NCI-H82 (cell line): ENCODE measurements around the gene CRYBB3.
"Not testable (repeated sequence)": the region's sequence is repeated elsewhere in the genome, so short reads cannot be mapped to it uniquely, and the experiment has no call there.

ENCODE experiments used
- DNase-seq: peaks from one replicate; lab custom pipeline; 2025; lab: John Stamatoyannopoulos, UW

Gene CRYBB3

DNA sequence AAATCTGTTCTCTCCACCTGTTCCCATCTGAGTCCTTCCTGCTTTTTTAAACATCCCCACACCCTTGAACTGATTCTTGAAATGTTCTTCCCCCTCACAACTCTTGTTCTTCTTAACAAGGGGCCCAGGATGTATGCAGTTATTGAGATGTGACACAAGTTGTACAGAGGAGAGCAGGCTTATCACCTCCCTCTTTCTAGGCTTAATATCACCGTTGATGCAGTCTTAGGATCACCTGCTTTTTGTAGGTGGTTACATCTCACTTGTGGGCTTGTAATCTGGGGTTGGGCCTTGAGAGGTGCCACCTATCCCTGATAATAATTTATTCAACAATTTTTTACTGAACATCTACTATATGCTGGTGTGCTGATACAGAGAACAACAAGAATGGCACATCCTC is 6.2 kb downstream of the CRYBB3 start:
- DNase-seq = no peak

DNA sequence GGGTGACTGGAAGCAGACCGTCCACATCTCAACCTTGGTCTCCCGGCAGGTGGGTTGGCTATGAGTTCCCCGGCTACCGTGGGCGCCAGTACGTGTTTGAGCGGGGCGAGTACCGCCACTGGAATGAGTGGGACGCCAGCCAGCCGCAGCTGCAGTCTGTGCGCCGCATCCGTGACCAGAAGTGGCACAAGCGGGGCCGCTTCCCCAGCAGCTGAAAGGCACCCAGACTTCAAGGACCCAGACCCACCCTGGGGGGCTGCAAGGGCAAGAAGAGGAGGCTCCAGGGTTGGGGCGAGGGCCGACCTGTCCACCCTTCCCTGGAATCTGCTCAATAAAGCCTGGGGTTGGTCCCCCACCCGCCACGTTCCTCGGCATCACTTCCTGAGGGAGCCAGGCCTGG is 7.3 kb downstream of the CRYBB3 start:
- DNase-seq = no peak

DNA sequence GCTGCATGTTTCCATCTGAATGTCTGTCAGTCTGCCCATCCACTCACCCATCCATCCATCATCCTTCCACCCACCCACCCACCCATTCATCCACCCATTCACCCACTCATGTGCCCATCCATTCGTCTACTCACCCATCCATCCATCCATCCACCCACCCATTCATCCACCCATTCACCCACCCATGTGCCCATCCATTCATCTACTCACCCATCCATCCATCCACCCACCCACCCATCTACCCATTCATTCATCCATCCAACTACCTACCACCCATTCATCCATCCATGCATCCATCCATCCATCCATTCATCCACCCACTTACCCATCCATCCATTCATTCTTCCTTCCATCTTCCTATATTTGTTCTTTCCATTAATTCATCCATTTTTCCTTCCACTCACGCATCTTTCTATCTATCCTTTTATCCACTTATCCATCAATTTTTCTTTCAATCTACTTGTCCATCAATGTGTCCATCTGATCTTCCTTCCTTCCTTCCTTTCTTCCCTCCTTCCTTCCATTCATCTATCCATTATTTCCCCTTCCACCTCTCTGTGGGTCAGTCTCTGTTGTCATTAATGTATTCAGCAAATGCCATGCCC is 8.0 kb downstream of the CRYBB3 start:
- no peak for DNase-seq

DNA sequence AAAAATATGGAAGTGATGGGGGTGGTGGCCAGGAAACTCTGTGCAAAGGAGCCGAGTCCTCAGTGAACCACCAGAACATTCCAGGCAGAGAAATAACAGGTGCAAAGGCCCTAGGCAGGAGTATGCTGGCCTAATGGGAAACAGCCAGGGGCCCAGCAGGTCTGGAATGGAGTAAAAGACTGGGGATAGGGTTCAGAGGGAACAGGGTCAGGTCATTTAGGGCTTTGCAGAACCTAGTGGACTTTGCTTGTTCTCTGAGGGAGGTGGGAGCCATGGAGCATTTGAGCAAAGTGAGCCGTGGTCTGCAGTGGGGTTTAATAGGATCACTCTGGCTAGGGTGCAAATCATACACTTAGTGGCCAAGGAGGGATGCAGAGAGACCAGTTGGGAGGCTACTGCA is 8.7 kb downstream of the CRYBB3 start:
- DNase-seq = no peak

DNA sequence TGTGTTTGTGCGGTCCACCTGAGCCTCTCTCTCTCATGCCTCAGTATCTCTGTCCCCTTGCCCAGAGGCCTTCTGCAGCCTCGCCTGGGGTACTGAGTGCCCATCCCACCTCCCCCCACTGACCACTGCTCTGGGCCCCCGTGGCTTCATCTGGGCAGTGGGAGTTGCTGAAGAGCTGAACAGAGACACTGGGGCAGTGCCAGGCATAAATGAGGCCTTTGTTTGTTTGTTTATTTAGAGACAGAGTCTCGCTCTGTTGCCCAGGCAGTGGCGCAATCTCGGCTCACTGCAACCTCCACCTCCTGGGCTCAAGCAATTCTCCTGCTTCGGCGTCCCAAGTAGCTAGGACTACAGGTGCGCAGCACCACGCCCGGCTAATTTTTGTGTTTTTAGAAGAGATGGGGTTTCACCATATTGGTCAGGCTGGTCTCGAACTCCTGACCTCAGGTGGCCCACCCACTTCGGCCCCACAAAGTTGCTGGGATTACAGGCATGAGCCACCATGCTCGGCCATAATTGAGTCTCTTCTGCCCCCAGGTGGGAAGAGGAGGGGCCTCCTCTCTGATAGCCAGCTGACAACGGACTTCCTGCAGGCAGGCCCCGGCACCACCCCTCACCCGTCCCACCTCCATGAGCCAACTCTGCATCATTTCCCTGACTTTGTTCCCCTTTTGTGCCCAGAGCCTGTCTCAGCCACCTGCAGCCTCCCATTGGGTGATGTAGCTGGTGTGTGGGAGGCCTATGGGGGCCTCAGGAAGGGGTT is 9.3 kb downstream of the CRYBB3 start:
- no peak for DNase-seq

DNA sequence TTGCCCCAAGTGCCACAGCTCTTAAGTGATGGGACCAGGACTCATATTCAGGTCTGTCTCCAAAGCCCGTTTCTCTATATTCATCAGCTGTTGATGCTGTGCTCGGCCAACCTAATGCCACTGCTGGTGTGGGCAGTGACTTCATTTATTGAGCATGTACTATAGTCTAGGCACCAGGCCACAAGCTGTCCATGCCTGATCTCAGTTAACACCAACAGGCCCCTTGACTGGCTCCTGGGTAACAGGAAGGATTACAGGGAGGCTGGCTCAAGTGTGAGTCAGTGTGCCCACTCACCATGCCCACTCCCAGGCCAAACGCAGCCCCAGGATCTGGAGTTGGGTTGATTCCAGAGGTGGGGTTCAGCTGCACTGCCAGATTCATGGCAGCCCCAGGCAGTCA is 11.1 kb downstream of the CRYBB3 start:
- DNase-seq = no peak

DNA sequence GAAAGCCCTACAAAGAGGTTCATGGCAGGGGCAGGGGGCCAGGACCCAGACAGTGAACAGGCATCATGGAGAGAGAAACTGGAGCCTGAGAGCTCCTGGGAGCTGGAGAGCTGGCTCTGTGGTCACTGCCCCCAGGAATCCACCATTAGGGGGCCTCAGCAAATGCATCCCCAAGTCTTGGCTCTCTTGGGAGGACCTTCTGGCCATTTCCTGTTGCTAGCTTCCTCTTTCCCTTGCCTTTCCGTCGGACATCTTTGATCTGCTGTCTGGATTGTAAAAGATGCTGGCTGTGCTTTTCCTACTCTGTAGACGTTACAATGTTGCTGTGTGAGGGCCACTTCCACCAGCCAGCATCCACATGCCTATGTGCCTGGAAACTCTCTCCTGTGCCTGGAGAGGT is 12.7 kb downstream of the CRYBB3 start:
- no peak for DNase-seq

DNA sequence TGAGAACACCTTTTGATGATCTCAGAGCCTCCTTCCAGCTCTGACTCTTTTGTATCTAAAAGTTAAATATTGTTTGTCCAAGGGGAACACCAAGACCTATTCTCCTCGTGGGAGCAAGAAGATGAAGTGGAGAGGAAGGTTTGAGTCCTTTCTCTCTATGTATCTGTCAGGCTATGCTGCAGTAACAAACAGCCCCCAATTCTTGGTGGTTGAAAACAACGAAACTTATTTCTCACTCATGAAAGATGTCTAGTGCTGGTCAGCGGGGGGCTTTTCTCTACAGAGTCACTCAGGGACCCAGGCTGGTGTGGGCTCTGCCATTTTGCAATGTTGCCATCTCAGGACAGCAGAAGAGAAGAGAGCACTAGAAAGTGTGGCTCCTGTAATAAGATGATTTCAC is 13.6 kb downstream of the CRYBB3 start:
- DNase-seq = no peak

DNA sequence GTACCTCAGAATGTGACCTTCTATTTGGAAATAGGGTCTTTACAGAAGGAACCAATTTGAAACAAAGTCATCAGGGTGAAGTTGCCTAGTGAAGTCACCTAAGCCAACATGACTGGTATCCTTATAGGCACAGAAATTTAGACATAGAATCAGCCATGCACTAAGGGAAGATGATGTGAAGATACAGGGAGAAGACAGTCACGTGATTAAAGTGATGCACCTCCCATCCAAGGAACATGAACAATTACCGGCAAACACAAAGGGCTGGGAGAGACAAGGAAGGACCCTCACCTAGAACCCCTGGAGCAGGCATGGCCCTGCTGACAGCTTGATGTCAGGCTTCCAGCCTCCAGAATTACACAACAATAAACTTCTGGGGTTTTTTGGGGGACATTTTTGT is 16.6 kb downstream of the CRYBB3 start:
- DNase-seq = no peak

DNA sequence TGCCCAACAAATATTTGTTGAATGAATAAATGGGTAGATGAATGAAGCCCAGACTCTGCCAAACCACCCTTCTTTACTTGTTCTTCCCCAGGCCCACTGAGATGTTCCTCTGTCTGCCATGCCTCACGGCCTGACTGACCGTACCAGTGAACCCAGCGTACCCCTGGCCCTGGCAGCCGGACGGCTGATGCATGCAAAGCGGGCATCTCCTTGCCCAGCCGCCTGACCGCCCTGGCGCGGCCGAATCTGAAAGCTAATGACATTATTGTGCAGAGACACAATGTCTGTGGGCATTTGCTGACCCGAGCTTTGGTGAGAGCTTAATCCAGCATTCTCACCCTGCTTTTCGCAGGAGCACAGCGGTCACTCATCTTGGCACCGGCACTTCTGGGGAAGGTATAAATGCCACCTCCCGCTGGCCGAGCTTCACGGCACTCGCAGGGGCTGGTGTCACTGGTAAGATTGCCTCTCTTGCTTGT is 19.6 kb downstream of the CRYBB3 start, which contains the start of gene CRYBB2:
Gene CRYBB2 (plus strand): TSS at position 429 of the 479 bp plus-strand sequence. CDS start 1,791 bp downstream, outside the sequence.
- no peak for DNase-seq

DNA sequence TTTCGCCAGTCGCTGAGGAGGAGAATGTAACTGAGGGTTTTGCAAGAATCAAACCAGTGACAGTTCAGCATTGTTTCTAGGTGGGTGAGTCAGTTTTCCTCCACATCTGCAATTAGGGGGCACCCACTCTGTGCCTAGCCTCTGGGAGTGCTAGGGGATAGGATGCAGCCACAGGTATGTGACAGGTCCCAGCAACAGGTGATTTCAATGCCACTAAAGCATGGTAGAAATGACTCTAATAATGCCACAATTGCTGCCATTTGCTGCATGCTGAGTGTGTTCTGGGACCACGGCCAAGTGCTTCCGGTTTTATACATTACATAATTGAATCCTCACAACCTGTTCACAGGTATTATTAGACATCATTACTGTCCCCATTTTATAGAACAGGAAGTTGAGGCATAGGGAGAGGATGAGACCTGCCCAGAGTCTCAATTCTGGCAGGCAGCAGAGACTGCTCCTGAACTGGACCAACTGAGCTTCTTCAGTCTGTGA is 20.3 kb downstream of the CRYBB3 start:
- no peak for DNase-seq

DNA sequence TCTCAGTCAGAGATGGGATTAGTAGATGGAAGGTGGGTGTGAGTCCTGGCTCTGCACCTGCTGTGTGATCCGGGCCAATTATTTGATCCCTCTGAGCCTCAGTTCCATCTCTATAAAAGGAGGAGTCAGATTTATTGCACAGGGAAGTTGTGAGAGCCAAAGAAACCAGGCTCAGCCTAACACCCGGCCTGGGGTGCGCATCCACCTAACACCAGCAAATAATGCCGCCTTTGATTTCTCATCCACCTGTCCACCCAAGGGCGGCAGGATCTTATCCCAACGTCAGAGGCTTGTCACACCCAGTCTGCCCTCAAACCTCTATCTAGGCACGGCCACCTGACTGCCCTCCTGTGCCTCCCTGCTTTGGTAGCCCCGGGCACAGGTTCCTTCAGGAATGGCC is 22.1 kb downstream of the CRYBB3 start:
- DNase-seq = no peak

DNA sequence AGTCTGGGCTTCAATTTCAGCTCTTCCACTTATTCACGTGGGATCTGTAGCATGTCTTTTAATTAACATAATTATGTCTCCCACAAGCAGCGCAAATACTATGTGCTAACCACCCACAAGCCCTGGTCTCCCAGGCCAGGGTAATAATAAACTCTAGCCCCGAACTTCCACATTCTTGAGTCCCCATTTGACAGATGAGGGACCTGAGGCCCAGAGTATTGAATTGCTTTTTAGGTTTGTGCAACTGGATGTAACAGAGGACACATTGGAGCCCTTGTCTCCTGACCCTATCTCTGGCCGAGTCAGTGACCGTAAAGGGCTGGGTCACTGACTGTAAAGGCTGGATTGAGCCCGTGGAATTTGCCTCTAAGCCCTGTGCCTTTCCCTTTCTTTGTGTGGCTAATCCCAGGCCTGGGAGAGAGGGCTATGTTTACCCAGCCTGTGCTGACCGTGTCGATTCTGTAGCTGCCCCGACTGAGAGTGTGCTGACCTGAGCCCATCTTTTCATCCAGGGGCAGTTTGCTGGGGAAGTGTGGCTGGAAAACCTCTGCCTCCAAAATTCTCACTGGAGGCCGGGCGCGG is 23.7 kb downstream of the CRYBB3 start:
- no peak for DNase-seq

DNA sequence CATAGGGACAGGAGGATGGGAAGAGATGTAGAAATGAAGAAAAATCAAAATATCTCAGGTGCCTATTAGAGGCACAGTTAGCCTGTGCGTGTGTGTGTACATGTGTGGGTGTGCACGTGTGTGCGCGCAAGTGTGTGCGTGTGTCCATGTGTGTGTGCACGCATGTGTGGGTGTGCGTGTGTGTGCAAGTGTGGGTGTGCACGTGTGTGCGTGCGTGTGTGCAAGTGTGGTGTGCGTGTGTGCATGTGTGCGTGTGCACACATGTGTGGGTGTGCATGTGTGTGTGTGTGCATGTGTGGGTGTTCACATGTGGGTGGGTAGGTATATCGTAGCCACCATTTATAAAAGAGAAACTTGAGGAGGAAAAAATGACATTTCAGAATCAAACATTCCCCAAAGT is 29.2 kb downstream of the CRYBB3 start:
- no peak for DNase-seq

DNA sequence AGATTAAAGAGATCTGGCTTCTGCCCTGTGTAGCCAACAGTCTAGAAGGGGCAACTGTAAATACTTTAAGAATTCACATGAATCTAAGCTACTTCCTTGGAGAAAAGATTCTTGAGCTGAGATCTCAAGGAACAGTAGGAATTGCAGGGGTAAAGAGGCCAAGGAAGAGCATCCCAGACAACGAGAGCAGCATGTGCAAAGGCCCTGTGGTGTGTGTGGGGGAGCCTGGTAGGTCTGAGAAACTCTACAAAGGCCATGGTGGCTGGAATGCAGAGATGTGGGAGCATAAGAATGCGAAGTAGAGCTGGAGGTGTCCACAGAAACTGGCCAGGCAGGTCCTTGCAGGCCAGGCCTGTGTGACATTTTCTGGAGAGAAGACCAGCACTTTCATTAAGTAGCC is 31.1 kb downstream of the CRYBB3 start:
- DNase-seq = not testable (repeated sequence)

DNA sequence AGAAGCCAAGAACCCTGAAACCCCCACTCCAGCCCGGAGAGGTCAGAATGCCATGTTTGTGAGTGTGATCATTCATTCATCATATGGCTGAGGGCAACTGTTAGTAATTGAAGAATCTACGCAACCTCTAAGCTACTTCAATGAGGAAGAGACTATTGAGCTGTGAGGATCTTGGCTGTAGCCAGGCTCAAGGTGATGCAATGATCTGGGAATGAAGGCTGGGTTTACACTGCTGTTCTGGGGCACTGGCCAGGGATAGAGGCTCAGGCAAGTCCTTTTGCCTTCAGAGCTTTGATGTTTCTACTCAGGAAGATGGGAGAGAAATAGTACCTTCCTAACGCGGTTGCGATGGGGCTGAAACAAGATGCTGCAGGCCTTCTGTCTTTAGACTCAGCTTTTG is 32.6 kb downstream of the CRYBB3 start:
- no peak for DNase-seq

DNA sequence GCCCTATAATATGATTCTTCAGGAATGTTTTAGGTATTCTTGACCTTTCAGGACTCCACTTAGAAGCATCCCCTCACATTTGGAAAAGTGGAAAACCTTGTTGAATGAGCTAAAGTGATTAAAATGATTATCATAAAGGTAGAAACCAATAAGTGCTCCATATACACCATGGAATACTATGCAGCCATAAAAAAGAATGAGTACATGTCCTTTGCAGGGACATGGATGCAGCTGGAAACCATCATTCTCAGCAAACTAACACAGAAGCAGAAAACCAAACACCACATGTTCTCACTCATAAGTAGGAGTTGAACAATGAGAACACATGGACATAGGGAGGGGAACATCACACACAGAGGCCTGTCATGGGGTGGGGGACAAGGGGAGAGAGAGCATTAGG is 34.0 kb downstream of the CRYBB3 start:
- not testable (repeated sequence) for DNase-seq

DNA sequence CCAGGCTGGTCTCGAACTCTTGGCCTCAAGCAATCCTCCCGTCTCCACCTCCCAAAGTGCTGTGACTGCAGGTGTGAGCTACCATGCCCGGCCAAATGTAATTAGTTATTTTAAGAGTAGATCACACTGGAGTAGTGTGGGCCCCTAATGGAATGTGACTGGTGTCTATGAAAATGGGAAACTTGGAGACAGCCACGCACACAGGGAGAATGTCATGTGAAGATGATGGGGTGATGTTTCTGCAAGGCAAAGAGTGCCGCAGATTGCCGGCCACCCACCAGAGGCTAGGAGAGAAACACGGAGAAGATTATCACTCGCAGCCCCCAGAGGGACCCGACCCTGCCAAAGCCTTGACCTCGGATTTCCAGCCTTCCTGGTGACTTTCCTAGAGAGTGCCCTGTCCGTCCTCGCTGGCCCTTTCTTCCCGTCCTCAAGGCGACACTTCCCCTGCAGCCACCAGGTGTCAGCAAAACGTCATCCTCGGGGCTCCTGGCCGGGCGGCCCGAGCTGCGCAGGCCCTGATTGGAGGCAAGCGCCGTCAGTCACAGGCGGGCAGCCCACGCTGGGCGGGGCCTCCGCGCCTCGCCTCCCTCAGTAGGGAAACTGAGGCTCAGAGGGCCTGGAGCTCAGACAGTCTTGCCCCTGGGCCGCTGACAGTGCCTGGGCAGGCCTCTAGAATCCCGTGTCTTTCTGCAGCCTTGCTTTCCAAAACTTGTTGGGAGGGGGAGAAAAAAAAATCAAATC is 36.1 kb downstream of the CRYBB3 start:
- peak; percentile 78 for DNase-seq

DNA sequence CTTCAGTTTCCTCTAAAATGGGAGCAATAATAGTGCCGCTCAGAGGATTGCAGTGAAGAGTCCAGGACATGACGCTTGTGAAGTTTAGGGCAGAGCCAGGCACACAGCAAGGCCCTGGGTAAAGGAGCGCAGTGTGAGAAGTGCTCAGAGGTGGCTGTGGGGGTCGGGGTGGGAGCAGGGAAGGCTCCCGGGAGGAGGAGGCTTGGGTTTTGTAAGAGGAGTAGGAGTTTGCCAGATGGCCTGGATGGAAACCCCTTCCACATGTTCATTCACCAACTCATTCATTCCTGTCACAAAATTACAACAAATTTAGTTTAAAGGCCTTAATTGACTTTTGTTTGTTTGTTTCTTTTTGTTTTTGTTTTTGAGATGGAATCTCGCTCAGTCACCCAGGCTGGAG is 36.8 kb downstream of the CRYBB3 start:
- no peak for DNase-seq

DNA sequence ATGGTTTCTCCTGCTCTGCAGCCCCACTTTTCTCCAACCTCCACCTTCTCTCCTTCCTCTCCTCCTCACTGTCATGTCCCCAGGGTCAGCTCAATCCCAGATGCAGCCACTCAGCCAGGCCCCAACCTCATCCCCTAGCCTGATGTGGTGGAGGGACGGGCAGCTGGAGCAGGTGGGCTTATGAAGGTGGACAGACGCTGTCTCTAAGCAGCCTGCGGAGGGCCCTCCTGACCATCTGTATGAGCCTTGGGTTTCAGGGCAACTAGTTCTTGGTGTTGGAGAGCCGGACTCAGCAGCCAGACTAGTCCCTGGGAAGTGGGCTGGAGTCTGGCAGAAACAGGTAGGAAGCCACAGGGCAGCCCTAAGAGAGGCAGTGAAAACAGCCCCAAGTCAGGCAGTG is 37.8 kb downstream of the CRYBB3 start:
- DNase-seq = no peak

DNA sequence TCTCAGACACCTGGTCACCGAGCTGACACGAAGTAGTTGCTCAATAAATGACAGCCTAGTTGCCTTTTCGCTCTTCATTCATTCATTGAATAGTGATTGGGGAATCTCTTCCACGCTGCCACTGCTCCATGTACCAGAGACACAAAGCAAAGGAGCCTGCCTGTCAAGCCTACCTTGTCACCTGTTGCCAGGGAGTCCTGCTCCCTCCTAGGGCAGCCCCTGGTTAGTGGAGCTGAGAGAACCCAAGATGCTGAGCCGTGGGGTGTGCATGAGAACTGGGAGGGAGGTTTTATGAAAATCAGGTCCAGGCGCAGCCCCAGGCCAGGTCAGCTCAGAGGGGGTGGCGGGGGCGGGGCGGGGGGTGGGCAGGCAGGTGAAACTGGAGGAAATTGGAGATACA is 38.4 kb downstream of the CRYBB3 start:
- not testable (repeated sequence) for DNase-seq

DNA sequence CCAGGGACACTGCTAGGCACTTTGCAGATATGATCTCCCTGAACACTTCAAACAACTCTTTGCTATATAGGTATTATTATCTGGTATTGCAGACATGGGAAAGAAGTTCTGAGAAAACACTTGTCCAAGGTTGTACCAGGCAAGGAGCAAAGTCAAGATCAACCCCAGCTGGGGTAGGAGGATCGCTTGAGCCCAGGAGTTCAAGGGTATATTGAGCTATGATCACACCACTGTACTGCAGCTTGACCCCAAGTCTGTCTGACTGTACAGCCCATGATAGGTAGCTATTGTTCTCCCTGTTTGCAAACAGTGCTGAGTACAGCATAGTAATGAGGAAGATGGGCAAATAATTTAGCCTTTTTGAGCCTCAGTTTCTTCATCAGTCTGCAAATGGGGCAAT is 55.5 kb downstream of the CRYBB3 start:
- not testable (repeated sequence) for DNase-seq
